Stimulated activated CD8-positive, alpha-beta memory T cell treated with anti-CD3 and anti-CD28 coated beads, Interleukin-7, amount 100 ng/mL, for 1 hour (primary cell): ENCODE results near the gene CDPF1.

ENCODE experiments used
- DNase-seq, 2 donors: peaks; one replicate each; pipeline ENCODE4 v3.0.0-alpha.2; 2020; ENCODE audit warnings: low read depth in 2 of 2

Gene CDPF1

GRCh38 chr22:46256358-46256958 is 6.4 kb upstream of the CDPF1 start:
- DNase-seq, result no peak

GRCh38 chr22:46251816-46252380 is 1.8 kb upstream of the CDPF1 start:
- DNase-seq, result no peak

DNA sequence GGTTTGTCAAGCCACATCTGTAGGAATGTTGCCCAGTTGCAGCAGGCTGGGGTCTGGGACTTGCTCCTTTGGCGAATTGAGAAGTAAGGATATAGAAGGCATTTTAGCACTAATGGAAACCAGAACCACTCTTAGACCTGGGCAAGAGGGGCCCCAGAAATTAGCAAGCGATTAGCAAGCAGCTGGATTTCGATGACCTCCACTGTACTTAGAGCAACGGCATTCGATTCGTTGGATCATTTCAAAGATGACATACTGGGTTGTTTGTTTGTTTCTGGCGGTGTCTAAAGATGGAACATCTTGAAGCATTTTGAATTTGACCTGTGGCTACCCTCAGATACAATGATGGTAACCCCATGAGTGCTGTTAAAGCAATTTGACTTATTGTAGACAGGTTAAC is 1.2 kb upstream of the CDPF1 start:
- no peak for DNase-seq

DNA sequence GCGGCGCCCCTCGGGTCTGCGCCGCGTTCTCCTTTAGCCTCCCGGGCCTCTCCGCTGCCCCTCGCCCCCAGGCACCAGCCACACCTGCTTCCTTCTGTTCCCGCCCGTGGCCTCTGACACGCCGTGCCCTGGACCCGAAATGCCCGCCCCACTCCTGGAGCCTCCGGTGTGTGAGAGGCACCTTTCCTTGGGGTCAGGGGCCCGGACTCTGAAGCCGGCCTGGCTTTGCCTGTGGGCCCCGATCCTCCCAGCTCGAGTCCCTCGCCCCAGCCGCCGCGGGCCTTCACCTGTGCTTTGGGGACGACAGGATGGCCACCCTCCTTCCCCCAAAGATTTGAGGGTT is 661 bp upstream of the CDPF1 start:
- DNase-seq, result no peak

DNA sequence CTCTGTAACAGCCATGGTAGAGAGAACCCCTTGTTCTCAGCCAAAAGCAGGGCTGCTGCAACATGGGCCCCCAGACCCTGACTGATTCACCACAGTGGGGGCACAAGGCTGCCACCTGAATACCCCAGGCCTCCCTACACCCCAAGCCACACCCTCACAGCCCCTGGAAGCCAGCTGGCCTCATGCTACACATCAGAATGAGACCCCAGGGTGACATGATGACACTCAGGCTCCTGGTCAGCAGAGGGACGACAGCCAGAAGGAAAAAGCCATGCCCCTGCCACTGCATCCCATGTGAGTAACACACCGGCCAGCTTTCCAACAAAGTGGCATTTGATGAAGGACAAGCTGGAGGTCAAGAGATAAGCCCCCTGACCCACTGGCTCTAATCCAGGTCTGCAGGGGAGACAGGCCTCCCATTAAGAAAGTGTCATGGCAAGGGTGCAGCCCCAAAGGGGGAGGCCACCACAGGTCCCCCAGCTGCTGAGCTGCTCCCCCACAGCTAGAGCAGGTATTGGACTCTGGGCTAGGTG is 2.6 kb downstream of the CDPF1 start:
- DNase-seq, result no peak

- DNase-seq, result no peak
These were observed 3.9 kb downstream of the CDPF1 start for GRCh38 chr22:46246178-46246577.

GRCh38 chr22:46245511-46245910 is 4.6 kb downstream of the CDPF1 start:
- no peak for DNase-seq

DNA sequence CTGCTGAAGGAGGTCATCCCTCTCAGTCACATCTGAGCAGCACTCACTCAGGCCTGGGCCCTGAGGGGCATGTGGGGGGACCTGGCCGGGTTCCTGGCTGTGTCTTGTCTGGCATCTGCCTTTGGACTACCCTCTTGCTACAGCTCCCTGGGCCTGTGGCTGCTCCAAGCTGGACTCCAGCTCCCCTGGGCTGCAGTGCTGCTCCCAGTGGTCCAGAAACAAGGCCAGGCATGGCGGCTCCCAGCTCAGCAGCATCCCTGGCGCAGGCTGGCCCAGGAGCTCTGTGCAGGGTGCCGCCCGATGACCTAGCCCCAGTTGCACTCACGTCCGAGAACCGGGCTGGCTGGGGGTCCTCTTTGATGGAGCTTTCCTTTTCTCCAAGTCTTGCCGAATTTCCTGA is 5.3 kb downstream of the CDPF1 start:
- DNase-seq, result no peak

GRCh38 chr22:46242076-46242475 is 8.0 kb downstream of the CDPF1 start:
- no peak for DNase-seq

DNA sequence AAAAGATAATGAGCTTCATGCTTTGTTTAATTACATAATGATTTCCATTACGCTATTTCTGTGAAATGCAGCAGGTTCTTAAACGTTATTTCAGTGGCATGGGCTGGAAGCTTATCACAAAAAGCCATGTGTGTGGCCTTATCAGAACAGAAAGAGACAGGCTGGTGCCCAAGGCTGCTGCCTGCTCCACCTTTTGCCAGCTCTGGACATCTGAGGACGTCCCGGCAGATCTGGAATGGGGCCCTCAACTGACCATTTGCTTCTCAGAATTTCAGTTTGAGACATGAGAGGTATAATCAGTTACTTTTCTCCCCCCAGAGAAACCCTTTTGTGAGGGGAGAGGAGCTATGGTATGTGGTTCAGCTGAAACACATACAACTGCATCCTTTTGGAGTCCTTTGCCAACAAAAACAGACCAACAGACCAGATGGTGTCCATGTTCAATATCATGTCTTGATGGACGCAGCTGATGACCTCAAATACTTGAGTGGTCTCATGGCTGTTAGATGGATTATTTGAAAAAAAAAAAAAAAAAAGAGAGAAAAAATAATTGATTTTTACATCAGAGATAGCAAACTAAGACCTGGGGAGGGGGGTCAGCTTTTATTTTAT is 8.6 kb downstream of the CDPF1 start:
- DNase-seq, result no peak

DNA sequence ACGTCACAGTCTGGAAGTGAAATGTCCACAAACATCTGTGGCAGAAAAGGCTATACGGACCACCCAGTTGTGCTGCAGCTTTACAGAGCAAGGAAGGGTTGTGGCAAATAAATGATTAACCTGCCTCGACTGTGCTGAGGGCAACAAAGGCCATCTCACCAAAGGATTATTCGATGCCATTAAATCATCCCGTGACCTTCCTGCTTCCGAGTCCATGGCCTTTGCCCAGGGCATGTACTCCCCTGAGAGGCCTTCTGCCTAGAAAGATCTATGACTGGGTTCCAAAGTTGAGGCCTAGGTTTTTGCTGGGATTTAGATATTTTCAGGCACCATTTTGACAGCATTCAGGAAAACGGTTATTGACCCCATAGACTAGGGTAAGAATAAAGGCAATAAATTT is 9.2 kb downstream of the CDPF1 start:
- DNase-seq, result no peak

GRCh38 chr22:46240506-46240905 is 9.6 kb downstream of the CDPF1 start:
- no peak for DNase-seq

GRCh38 chr22:46240073-46240472 is 10.0 kb downstream of the CDPF1 start:
- DNase-seq, result no peak

- no peak for DNase-seq
These were observed 10.6 kb downstream of the CDPF1 start for GRCh38 chr22:46239261-46240048.

- no peak for DNase-seq
These were observed 11.6 kb downstream of the CDPF1 start for GRCh38 chr22:46238541-46238940.

- no peak for DNase-seq
These were observed 12.5 kb downstream of the CDPF1 start for GRCh38 chr22:46237453-46238124.

- no peak for DNase-seq
These were observed 15.1 kb downstream of the CDPF1 start for GRCh38 chr22:46234969-46235368.

- DNase-seq, result no peak
These were observed 16.9 kb downstream of the CDPF1 start for GRCh38 chr22:46233231-46233630.

DNA sequence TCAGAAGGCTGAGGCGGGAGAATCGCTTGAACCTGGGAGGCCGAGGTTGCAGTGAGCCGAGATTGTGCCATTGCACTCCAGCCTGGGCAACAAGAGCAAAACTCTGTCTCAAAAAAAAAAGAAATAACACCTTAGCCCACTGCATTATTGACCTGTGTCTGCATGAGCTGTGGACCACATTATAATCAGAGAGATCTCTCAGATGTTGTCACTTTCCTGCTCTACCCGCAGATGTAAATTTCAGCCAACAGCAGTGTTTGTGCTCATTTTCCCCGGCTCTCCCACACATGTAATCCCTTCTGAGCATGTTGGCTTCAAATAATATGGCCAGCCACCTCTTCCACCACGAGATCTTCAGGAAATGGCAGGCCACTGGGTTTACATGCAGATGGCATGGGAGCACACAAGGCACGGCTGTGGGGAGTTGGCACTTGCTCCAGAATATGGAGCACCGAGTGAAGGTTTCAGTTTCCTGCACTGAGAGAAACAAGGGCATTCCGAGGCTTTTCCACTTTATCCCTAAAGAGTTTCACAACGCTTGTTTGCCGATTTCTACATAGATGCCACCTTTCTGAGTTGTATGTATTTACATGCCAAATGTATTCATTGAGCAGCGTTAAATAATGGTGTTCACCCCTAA is 19.7 kb downstream of the CDPF1 start:
- no peak for DNase-seq

DNA sequence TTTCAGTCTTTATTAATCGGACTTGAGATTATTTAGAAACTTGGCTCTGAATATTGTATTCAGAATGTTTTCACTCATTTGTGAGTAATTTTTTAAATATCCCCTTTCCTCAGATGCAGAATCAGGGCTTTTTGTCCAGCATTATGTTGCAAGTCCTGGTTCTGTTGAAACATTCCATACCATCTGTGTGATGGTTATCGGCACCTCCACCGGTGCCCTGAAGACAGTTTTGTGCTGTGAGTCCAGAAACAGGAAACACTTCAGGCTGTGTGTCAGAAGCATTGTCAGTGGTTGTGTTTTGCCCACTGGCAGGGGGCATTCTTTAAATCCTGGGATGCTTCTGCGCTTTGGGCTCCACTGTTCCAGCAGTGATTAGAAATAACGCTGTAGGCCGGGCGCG is 20.4 kb downstream of the CDPF1 start:
- no peak for DNase-seq

DNA sequence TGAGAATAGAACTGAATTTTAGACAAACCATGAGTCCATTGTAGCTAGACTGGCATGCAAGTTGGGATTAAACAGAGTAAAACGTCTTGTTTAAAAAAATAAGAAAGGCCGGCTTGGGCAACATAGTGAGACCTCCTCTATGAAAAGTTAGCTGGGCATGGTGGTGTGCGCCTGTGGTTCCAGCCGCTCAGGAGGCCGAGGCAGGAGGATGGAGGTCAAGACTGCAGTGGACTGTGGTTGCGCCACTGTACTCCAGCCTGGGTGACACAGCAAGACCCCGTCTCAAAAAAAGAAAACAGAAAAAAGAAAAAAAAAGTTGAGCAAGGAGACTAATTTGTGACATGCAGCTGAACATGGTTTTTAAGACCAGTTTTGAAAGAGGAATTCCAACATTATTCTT is 23.5 kb downstream of the CDPF1 start:
- no peak for DNase-seq

DNA sequence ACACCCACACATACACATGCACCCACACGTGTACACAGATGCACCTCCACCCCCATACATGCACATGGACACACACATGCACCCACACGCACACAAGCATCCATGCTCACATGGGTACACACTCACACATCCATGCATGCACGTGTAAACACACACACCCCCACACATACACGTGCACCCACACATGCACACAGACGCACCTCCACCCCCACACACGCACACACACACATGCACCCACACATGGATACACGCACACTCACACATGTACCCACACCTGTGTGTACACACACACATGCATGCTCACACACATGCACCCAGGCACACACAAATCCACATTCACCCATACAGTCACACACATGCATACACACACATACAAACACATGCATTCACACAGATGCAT is 24.5 kb downstream of the CDPF1 start:
- no peak for DNase-seq
